IMR-90 (cell line): ENCODE measurements around the gene SLC9A9.

Source experiments
- CEBPB ChIP-seq: IDR thresholded peaks from 2 replicates; pipeline ENCODE4 v1.6.1; 2012; ENCODE audit warnings: low read depth, low read length, improper control_type of control experiment
- MXI1 ChIP-seq: IDR thresholded peaks from 2 replicates; pipeline ENCODE4 v1.6.1; 2012; ENCODE audit warnings: low read depth, mild to moderate bottlenecking, low read length, moderate library complexity, borderline replicate concordance
- POLR2A ChIP-seq: IDR thresholded peaks from 2 replicates; pipeline ENCODE4 v1.6.1; 2012; ENCODE audit warnings: mild to moderate bottlenecking, low read depth, low read length
- TF ChIP-seq, protein P1 (sequence below): conservative IDR thresholded peaks from 2 replicates; pipeline ENCODE4 v1.5.1; 2012; ENCODE audit warnings: mild to moderate bottlenecking, low read depth, low read length, improper control_type of control experiment

DNA sequence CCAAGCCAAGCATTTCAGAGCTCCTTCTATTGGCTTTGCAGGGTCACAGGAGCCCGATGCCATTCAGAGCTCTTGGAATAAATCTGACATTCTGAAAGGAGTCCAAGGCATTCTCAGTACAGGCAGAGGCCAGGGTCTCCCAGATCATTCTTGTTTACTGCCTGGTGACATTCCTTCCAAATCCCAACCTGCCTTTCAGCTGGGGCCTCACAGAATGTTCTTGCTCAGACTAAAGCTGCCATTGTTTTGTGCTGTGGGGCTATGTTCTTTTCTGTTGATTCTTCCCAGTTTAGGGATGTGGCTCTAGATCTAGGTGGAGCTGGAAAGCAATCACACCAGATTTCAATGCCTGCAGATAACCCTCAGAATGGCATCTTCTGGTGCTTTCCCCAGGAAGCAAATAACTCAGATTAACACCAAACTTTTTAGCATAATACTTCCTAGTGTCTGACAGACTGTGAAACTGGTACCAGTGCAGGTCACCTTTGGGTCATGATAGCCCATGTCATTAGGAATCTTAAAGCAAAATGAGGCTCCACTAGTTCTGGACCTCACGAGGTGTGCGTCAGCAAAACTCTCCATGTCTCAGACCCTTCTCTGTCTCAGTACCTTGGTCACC lies 561.8 kb downstream of the SLC9A9 start:
- TF ChIP-seq, protein P1, sequence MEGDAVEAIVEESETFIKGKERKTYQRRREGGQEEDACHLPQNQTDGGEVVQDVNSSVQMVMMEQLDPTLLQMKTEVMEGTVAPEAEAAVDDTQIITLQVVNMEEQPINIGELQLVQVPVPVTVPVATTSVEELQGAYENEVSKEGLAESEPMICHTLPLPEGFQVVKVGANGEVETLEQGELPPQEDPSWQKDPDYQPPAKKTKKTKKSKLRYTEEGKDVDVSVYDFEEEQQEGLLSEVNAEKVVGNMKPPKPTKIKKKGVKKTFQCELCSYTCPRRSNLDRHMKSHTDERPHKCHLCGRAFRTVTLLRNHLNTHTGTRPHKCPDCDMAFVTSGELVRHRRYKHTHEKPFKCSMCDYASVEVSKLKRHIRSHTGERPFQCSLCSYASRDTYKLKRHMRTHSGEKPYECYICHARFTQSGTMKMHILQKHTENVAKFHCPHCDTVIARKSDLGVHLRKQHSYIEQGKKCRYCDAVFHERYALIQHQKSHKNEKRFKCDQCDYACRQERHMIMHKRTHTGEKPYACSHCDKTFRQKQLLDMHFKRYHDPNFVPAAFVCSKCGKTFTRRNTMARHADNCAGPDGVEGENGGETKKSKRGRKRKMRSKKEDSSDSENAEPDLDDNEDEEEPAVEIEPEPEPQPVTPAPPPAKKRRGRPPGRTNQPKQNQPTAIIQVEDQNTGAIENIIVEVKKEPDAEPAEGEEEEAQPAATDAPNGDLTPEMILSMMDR, result no peak
- TF ChIP-seq CEBPB (no peak), MXI1 (no peak), POLR2A (no peak)
